Activated T-cell treated with anti-CD3 and anti-CD28 coated beads for 48 hours (primary cell): ENCODE measurements around the gene ERLEC1.

Source experiments
- DNase-seq: peaks from one replicate; pipeline ENCODE4 v3.0.0-alpha.2; 2020; ENCODE audit warnings: low read depth

ERLEC1 gene

DNA sequence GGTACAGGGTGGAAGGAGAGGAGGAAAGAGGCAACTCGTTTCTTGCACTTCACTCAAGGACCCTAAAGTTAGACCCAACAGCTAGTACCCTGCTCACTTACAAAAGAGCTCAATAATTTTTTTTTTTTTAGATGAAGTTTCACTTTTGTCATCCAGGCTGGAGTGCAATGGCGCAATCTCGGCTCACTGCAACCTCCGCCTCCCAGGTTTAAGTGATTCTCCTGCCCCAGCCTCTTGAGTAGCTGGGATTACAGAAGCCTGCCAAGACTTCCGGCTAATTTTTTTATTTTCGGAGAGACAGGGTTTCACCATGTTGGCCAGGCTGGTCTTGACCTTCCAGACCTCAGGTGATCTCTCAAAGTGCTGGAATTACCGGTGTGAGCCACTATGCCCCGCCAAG is 4.2 kb upstream of the ERLEC1 start:
- no peak for DNase-seq

DNA sequence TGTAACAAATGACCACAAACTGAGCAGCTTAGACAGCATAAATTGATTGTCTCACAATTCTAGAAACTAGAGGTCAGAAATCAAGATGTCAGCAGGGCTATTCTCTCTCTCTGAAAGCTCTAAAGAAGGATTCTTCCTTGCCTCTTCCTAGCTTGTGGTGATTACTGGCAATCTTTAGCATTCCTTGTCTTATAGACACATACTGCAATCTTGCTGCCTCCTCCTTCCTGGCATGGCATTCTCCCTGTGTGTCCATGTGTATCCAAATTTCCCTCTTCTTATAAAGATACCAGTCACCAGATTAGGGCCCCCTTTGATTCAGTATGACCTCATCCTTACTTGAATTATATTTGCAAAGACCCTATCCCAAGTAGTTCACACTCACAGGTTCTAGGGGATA is 2.4 kb upstream of the ERLEC1 start:
- no peak for DNase-seq

DNA sequence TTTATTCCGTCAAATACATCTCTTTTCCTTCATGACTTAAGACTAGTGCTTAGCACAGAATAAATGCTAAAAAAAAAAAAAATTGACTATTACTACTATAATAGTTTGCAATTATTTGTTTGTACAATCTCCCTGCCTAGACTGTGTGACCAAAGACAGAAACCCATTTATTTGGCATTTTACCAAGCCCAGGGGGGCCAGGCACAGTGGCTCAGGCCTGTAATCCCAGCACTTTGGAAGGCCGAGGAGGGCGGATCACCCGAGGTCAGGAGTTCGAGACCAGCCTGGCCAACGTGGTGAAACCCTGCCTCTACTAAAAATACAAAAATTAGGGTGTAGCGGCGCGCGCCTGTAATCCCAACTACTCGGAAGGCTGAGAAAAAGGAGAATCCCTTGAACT is 1.5 kb upstream of the ERLEC1 start:
- DNase-seq: no peak

DNA sequence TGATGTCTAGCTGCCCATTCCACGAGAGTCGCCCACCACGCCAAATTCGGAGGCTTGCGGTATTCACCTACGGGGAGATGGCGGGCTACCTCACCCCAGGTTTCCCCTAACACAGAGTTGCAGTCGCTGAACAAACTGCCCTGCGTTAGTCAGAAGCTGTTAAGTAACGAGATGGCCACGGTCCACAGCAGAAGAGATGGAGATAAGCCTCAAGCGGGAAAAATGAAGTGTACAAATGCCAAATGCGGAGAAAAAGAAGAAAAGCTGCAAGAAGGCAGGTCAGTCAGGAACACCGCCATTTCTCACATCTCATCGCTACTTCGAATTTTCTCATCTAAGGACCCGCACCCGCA is 516 bp upstream of the ERLEC1 start:
- peak; percentile 8 for DNase-seq

DNA sequence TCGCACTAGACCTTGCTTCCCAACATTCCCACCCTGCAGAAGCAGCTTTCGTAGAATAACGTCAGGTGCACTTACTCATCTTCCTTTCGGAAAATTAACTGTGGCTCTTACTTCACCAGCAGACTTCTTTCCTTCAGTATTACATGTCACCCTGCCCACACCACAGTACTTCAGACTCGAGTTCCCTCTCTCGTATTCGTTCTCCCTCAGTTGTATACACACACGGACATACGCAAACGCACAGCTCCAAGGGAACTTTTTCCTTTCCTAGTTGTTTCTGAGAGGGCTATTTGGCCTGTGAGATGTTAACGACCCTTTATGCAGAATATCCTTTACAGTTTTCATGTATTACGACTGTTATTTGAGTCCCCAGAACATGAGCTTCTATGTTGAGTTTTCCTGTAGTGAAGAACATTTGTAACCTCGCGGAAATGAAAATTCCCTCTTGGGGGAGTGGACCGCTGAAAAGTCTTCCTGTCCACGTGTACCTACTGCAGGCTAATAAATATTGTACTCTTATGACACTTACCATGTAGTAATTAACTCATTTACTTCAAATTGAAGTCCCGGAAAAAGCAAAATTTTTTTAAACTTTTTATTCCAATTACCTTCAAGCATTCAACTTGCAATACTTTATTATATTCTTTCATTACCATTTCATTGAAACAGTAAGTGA is 908 bp downstream of the ERLEC1 start:
- no peak for DNase-seq

DNA sequence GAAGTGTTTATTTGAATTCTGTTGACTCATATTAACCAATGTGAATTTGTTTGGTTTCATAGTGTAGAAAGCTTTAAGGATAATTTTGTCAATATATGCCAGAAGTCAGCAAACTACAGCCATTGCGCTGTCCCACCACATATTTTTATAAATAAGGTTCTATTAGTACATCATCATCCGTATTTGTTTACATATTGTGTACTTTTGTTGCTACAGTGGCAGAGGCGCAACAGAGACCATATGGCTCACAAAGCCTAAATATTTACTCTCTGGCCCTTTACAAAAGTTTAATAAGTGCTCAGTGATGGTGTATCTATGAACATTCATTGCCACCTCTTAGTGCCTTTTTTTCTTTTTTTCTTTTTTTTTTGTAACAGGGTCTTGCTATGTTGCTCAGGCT is 6.4 kb downstream of the ERLEC1 start:
- DNase-seq: no peak

DNA sequence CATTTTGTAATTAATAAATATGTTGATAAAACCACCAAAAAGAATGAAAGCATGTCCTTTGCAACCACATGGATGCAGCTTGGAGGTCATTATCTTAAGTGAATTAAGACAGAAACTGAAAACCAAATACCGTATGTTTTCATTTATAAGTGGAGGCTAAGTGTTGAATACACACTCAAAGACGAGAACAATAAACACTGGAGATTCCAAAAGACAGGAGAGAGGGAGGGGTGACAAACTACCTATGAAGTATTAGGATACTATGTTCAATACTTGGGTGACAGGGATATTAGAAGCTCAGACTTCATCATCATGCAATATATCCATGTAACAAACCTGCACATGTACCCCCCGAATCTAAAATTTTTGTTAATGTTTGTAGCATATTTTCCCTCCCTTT is 7.0 kb downstream of the ERLEC1 start:
- DNase-seq: no peak

DNA sequence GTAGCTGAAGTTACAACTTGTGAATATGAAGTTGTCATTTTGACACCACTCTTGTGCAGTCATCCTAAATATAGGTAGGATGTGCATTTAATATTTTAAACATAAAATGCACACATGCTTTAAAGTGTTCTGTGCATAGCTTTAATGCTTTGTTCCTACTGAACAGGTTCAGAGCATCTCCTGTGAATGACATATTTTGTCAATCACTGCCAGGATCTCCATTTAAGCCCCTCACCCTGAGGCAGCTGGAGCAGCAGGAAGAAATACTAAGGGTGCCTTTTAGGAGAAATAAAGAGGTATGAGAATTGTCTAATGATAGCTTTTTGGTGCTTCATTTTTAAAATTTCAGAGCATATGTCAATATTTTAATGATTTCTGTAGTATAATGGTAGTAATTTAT is 14.7 kb downstream of the ERLEC1 start:
- no peak for DNase-seq

DNA sequence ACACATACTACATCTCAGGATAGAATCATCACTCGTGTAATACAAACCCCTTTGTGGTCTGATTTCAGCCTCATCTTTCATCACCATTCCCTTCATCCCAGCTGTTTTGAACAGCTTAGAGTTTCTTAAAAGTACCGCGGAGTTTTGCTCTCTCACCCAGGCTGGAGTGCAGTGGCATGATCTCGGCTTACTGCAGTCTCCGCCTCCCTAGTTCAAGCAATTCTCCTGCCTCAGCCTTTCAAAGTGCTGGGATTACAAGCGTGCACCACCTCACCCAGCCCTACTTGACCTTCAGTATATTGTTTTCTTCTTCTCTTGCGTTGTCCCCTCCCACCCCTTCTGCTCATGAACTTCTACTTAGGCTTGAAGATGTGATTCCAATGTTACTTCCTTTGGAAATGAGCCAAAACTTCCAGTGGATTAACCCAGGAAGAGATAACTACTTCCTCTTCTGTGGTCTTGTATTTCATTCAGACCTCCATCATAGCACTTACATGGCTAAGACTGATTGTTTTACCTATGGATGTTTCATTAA is 15.8 kb downstream of the ERLEC1 start:
- no peak for DNase-seq

DNA sequence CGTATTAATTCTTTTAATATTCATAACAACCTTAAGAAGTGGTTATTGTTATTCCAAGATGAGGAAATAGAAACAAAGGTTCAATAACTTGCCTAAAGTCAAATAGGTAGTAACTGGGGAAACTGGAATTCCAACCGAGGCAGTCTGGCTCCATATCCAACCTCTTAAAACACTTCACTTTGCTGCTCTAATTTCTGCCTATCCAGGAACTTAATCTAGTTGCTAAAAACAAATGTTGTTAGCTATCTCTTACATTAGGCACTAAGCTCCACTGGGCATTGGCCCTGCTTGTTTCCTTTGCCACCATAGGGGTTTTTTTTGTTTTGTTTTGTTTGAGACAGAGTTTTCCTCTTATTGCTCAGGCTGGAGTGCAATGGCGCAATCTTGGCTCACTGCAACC is 24.8 kb downstream of the ERLEC1 start:
- no peak for DNase-seq

DNA sequence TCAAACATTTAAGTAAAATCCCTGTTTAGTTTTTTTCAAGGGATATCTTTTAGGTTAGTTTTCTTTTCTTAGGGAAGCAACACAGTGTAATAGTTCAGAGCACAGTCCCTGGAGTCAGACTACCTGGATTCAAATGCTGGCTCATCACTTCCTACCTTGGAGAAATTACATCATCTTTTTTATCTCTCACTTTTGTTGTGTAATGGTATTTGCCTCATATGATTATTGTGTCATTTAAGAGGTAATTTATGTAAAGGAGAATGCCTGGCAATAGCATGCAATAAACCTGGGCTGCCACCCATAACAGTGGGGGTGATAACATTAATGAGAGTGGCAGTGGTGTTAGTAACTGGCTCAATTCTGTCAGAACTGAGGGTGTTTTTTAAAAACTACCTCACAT is 26.3 kb downstream of the ERLEC1 start:
- DNase-seq: no peak

DNA sequence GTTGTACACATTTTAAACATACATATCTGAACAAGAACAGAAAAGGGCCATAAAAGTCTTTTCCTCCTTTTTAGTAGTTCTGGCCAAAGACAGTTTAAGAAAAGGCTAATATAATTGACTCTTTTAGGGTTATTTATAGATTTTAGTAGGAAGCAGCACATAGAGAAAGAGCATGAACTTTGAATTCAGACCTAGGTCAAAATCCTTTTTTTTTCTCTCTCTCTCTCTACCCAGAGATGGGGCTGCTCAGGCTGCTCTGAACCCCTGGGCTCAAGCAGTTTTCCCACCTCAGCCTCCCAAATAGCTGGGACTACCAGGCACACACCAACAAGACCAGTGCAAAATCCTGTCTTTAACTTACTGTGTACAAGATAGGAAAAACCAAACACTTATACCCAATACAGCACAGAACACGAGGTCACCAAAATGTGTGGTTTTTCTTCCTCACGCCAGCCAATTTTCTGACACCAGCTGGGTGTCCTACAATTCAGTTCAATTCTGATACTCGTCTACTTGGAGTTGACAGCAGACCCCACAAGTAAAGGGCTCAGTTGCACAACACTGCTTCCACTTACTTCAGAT is 32.1 kb downstream of the ERLEC1 start:
- no peak for DNase-seq

DNA sequence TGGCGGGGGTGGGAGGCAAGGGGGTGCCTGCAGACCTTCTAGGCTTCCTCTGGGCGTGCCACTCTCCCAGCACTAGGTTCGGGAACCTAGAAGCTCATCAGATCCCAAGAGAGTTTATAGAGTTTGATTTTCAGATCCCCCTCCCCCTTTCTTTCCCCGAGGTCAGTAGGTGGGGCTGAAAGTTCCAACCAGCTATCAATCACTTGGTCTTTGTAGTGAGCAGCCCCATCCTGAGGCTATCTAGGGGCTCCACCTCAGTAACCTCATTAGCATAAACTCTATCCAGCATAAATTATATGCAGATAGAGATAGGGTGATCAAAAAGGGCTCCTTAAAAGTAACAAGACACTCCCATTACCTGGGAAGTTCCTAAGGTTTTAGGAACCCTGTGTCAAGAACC is 32.8 kb downstream of the ERLEC1 start:
- no peak for DNase-seq

DNA sequence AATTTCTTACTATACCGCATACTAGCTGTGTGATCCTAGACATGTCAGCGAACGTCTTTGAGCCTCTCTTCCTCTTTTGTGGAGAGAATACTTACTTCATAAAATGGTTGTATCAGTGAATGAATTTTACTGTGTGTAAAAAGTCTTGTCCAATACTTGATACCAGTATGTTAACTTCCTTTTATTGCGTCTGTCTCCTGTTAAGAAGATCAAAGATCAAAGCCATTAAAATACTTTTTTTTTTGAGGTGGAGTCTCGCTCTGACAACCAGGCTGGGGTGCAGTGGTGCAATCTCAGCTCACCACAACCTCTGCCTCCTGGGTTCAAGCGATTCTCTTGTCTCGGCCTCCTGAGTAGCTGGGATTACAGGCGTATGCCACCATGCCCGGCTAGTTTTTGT is 33.2 kb downstream of the ERLEC1 start:
- no peak for DNase-seq

DNA sequence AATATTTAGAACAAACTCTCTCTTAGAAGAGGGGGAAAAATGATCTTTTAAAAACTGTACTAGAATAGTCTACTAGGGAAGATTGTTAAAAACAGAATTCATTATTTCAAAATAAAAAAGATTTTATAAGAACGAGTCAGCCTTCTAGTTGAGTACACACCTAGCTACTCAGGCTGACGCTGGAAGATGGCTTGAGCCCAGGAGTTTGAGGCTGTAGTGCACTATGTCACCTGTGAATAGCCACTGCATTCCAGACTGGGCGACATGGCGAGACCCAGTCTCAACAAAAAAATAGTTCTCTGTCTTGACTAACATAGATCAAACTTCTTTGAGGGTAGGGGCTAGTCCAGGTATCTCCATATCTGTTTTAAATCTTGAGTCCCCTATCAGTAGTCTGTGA is 33.9 kb downstream of the ERLEC1 start:
- no peak for DNase-seq

DNA sequence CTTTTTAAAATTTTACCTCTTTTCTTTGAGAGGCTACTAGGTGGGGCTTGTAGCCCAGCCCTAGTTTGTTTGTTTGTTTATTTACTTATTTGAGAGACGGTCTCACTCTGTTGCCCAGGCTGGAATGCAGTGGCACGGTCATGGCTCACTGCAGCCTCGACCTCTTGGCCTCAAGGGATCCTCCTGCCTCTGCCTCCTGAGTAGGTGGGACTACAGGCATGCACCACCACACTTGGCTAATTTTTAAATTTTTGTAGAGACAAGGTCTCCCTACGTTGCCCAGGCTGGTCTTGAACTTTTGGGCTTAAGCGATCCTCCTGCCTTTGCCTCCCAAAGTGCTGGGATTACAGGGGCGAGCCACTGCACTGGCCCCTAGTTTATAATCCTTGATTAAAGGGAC is 35.0 kb downstream of the ERLEC1 start:
- no peak for DNase-seq

DNA sequence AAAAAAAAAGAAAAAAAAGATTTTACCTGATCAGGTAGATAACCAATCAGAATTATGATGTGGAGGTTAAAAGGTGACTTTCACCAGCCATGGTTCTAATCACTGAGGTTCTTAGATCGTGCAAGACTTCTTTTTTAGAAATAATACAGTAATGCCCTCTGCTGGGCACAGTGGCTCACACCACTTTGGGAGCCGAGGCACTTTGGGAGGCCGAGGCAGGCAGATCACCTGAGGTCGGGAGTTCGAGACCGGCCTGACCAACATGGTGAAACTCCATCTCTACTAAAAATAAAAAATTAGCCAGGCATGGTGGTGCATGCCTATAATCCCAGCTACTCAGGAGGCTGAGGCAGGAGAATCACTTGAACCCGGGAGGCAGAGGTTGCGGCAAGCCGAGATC is 36.8 kb downstream of the ERLEC1 start:
- peak; percentile 3 for DNase-seq

DNA sequence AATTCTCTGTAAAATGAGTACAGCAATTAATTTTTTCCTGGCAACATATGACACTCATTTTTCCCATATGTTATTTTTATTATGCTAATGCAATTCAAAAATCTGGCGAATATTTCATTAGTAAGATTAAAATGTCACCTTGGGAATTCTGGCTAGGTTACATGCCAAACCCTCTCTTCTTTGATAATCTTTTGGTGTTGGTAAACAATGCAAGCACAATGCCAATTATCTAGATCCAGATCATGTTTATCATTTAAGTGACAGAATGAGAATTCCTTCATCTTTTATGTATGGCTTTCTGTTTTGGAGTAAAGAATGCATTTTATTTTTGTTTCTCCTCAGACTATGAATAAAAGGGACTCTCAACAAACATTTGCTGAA is 39.2 kb downstream of the ERLEC1 start:
- DNase-seq: no peak

DNA sequence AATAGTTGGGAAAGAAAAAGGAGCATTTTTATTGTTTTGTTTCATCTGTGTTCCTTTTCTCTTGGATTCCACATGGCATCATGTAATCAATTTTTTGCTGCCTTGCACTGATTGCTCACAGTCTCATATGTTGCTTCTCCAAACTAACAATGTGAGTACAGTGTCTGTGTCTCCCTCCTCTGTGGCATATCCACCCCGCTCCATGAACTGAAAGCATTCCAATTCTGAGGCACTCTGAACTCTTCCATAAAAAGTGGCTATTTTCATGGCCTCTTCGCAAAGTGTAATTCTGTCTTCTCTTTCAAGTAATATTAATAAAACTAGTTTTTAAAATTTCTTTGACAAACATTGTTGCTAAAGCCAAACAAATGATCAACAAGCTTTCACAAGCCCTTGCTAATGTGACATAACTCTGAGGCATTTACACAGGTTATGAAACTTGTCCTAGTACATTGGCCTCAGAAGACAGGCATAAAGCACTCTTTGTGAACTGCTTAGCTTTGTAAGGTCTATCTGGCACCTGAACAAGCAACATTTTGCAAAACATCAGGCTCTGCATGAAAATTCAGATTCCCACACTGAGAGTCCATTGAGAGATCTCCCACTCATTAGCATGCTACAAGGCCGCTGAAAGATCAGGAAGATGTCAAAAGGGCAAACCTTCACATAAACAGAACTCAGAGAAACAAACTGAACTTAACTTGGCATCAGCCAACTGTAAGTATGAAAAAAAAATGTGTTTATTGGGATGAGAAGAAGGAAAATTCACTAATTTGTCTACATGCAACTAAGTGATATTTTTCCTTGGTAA is 39.9 kb downstream of the ERLEC1 start:
- no peak for DNase-seq

DNA sequence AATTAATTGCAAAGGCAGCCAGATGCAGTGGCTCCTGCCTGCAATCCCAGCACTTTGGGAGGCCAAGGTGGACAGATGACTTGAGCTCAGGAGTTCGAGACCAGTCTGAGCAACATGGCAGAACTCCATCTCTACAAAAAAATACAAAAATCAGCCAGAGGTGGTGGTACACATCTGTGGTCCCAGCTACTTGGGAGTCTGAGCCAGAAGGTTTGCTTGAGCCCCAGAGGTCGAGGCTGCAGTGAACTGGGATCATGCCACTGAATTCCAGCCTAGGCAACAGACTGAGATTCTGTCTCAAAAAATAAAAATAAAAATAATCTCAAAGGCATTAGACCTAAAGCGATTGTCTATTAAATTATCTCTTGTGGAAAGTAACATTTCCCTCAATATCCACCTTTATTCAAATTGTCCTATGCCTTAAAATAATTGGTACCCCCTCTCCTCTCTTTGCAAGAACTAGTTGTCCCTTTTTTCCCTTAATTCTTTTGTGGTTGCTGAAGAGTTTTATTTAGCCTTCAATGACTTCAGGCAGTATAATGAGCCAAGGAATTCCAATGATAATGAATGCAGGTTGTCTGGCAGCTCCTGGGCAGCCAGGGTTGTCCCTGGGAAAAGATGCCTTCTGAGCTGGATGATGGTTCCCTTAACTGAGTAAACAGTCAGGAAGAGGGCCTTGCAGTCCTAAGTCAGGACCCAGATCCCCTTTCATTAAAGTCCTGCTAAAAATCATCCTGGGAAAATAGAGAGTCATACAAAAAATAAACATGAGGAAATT is 40.7 kb downstream of the ERLEC1 start:
- no peak for DNase-seq

DNA sequence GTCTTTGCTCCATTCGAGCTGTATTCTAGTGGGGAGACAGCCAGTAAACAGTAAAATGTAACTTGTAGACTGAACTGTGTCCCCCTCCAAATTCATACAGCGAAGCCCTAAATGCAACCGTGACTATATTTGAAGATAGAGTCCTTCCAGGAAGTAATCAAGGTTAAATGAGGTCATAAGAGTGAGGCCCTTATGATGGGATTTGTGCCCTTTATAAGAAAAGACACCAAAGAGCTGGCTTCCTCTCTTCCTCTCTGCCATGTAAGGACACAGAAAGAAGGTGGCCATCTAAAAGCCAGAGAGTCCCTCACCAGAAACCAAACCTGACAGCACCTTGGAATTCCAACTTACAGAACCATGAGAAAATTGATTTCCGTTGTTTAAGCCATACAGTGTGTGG is 41.5 kb downstream of the ERLEC1 start:
- no peak for DNase-seq

DNA sequence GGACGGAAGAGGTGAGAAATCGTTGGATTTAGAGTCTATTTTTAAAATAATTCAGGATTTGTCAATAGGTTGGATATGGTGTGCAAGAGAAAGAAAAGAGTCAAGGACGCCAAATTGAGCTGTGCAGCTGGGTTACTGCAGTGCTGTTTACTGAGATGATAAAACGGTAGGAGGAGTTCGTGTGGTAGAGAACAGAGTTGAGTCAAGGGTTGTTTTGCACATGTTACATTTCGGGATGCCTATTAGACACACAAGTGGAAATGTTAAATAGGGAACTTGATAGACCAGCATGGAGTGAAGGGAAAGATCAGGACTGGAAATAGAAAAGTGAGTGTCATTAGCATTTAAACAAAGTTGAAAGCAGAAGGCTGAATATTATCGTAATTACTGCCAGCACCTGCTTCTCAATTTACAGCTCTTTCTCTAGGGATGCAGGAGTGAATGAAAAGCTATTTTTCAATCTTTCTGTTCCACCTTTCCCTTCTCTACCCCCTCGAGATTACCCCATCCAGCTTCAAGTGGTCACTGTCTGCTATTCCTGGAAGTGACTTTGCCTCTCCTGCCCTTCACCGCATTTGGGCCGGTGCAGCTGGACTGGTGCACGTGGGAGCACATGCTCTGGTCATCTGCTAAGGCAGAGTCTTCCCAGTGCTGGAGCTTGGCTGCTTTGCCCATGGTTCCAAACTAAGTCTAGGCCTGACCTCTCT is 42.6 kb downstream of the ERLEC1 start:
- no peak for DNase-seq
